HG03457 (cell line): Measurements from ENCODE around the gene KCNMA1.
"Not testable (repeated sequence)": the region's sequence is repeated elsewhere in the genome, so short reads cannot be mapped to it uniquely, and the experiment has no call there.

Experiments used
- ATAC-seq: cut with Tn5 transposase; IDR thresholded peaks from one replicate; pipeline ENCODE4 v1.9.1; 2021; ENCODE audit warnings: moderate number of reproducible peaks; ENCODE audit not compliant: unreplicated experiment

Gene KCNMA1

DNA sequence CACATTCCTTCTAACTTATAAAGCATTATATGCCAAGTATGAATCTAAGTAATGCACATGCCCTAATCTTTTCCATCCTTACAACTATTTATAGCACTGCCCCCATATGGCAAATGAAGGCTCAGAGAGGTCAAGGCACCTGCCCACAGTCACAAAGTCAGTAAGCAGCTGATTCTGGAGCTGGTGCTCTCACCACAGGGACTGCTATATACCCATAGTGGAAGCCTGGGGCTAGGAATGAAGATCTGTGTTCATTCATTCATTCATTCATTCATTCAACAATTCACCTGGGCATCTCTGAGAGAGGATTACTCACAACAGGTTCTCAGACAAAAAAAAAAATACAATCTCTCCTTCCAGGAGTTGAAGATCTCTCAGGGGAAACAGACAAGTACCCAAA, 213.4 kb downstream of the KCNMA1 start:
- ATAC-seq: no peak

DNA sequence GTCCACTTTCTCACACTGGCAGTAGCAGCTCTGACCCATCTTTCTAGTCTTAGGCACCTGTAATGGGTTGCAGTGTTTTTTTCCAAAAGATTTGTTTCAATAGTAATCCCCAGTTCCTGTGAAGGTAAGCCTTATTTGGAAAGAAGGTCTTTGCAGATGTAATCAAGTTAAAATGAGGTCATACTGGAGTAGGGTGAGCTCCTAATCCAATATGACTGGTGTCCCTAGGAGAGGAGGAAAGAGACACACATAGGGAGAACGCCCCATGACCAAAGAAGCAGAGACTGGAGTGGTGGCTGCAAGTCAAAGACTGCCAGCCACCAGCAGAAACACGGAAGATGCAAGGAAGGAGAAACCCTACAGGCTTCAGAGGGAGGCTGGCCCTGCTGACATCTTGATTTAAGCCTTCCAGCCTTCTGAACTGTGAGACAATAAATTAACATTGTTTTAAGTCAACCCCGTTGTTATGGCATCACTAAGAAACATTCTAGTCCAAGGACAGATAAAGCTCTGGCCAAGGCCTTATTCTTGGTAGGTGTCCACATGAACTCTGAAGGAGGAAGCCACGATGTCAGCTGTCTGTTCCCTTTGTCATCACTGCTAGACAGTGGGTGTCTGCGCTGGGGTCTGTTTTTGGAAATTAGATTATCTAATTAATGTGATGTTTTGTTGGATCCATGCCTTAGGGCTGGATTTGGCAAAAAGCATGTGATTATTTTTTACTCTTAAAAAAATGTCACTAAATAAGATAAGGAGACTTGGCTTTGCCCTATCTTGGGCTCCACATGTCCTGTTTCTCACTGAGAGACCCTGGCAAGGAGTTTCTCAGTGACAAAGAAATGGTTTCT, 214.9 kb downstream of the KCNMA1 start:
- no peak for ATAC-seq

DNA sequence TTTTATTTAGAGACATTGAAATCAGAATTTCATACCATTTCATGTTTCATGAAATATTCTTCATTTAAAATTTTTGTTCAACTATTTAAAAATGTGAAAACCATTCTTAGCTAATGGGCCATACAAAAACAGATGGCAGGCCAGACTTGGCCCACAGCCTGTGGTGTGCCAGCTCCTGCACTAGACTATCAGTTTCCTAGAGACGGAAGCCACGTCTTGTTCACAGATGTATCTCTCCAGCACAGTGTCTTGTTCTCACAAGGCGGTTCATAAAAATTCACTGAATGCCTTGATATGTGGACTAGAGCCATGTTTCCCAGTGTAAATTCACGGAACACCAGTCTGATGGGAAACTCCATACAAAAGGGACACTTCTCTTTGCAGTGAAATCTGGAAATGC, 216.0 kb downstream of the KCNMA1 start:
- no peak for ATAC-seq

DNA sequence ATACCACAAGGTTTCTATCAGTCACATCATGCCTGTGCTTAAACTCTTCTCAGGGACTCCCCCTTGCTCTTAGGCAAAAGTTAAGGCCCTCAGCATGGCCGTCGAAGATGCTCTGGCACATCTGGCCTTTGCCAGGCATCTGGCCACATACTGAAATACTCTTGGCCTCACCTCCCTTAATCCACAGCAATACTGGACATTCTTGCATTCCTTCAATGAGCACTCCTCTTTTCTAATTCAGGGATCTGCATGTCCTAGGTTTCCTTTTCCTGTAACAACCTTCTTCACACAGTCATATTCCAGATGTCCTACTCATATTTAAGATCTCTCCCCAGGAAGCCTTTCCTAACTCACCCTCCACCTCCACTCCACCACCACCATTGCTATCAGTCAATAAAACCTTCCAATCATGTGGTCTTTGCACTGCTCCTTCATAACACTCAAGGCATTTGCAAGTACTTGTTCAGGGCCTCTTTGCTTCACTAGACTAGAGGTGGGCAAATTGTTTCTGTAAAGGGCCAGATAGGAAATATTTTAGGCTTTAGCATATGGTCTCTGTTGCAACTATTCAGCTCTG, 216.6 kb downstream of the KCNMA1 start:
- no peak for ATAC-seq

DNA sequence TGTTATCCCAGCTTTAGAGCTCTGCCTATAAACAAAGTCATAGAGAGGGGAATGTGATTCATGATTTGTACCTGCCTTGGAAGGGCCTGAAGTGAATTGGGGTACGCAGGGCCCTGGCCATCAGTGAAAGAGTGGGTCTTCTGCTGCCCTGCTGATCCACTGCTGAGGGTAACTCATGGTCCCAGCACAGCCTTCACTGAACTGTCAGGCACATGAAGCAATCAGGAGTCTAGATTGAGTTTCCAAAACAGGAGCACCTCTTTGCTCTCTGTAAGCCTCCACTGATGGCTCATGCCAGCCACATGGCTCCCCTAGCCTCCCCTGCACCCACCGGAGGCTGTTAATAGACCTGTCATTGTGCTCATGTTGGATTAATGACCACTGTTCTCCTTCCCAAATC, 217.6 kb downstream of the KCNMA1 start:
- ATAC-seq: no peak

DNA sequence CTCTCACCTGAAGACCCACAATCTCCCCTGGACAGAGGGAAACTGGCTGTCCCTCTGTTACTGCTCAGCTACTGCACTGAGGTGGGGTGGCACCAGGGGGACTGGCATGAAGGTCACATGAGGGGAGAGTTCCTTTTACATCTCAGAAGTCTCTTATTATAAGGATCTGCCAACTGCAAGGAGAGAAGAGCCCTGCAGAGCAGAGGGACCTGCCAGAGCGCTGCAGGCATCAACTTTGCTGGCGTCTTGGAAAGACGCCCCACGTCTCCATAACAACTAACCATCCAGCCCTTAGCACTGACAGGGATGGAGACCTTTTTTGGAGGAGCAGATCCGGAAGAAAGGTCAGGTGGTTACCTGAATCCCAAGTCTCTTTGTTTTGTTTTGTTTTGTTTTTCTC, 218.6 kb downstream of the KCNMA1 start:
- ATAC-seq: no peak

DNA sequence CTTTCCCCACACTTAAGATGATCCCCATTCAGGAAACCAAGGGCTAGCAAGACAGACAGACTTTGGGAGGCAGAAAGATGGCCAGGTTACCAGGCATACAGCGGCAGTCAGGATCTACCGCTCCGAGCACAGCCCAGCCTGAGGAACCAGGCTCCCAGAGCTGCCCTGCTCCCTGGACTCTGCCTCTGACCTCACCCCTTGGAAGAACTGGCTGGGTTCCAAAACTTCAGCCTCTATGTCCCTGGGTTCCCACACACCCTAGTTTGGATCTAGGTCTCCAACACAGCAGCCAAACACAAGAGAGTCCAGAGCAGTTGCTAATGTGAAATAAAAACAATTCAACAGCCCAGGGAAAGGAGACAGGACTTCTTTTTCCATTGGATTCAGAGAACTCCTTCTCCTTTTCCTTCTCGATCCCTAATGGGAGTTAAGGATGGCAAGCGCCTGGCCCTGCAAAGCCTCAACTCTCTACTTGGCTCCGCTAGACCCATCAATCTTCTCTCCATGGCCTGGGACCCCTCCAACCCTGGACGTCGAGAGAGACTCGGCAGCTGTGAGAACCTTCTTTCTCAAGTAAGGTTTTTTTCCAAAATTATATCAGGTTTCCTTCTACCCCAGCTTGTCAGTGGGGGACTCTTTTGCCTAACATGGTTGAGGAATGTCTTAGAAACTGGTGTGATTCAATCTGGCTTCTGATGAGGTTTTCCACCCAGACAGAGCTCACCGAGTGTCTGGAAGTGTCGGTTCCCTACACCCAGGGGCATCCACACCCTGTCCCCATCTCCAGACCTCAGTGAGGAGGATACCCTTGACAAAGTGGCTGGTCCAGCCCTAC, 219.6 kb downstream of the KCNMA1 start:
- no peak for ATAC-seq

DNA sequence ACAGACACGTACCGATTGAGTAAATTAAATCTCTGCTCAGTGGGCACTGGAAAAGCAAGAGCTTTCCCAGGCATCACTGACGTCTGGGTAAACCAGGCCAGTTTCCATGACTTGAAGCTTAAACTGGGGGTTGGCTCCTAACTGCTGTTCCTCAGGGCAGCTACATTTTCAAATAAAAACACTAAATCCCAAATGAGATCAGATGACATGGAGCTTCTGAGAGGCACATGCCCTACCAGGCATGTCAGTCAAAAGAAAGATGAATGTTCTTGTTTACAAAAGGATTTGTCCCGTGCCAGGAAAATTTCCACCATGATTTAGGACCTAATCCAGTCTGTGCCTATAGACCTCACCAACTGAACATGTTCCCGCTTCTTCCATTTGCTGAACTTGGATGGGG, 220.2 kb downstream of the KCNMA1 start:
- ATAC-seq: no peak

DNA sequence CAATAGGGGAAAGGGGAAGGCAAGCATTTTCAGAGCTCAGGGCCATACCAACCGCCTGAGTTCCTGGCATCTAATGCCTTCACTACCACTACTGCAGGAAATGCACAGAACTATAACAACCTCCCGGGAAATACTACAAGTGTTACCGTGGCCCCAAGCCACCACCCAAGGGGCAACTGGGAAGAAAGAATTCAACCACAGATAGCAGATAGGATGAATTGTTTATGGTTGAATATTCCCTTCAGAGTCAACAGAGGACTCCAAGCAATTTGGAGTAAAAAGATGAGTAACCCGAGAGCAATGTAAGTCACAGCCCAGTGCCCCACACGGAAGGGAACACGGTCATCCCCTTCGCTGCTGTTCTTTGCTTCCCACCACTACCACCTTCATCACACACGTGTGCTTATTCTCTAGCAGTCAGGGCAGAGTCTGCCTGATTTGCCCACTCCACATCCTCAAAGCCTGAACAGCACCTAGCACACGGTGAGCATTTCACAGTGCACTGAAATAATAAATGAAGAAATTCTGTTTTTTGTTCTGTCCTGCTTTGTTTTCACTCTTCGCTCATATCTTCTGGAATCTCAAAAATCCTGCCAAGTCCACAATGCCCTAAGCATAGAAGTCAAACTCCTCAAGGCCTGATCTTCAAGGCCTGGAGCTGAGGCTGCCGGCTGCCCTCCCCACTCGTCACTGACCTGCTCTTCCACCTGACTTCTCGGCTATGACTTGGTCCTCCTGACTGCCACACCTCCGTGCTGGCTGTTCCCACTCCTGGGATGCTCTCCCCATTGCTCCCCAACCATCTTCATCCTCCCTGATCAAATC, 221.1 kb downstream of the KCNMA1 start:
- ATAC-seq: no peak

DNA sequence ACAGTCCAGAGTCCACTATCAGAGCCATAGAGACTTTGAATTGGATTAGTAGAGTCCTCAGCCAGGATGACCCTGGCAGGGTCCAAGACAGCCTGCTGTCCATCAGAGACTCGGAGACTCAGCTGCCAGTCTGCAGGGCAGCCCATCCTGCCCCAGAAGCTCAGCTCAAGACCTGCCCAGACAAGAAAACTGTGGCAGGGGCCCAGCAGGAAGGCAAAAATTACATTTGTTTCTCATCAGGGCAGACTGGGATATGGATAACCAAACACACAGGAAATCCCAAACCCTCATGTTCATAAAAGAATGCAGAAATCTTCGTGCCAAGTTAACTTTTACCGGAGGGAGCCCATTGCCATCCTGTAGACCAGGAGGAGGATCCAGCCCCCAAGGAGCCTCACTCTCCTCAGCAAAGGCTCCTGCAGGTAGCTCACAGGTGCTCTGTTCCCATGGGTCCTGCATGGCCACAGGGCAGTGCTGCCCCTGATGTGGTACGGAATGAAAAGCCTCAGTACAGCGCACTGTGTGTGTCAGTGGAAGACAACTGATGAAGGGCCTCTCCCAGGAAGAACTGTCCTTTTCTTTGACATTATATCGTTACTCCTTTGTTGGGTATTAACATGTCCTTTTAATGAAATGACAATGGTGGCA, 222.2 kb downstream of the KCNMA1 start:
- ATAC-seq: no peak

DNA sequence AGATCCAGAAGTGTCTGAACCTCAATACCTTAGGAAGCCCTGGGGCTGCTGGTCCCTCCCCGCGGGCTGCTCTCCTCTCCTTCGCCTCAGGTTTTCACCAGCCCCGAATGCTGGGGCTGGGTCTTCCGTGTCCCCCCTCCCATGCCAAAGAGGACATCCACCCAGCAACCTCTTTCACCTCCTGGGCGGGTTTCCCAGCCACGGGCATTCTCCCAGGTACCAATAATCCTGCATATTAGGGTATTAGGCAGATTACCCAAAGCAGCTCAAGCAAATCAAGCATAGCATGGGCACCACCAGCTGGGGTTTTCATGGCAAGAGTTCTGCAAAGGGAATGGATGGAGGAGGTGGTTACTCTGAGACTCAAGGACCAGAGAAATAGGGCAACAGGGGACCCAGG, 224.4 kb downstream of the KCNMA1 start:
- no peak for ATAC-seq

DNA sequence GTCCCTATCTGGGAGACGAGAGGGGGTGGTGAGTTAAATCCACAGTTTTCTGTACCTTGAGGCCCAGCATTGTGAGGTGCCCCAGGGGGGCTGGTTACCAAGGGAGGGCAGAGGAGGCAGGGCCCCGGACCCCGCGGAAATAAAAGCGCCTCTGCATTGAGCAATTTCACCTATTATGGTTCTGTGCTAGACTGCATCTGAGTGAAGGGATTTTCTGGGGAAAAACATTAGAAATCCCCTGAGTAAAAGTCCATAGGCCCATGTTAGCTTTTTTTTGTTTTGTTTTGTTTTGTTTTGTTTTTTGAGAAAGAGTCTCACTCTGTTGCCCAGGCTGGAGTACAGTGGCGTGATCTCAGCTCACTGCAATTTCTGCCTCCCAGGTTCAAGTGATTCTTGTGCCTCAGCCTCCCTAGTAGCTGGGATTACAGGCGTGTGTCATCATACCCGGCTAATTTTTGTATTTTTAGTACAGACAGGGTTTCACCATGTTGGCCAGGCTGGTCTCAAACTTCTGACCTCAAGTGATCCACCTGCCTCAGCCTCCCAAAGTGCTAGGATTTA, 225.0 kb downstream of the KCNMA1 start:
- not testable (repeated sequence) for ATAC-seq

DNA sequence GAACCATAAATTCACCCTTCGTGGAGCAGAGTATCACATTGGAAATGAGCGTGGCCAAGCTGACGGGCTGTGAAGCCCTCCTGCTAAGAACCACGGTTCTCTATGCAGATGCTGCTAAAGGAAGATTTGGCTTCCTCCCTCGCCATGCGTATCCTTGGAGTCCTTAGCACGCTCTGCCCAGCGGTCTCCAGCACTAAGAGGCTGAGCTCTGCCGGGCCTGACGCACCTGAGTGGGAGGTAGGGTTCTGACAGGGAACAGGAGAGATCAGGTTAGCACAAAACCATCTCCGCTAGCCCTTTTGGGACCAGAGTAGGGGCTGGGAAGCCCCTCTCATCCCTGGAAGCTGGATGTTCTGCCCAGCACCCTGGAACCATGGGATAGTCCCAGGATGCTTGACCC, 225.8 kb downstream of the KCNMA1 start:
- no peak for ATAC-seq

DNA sequence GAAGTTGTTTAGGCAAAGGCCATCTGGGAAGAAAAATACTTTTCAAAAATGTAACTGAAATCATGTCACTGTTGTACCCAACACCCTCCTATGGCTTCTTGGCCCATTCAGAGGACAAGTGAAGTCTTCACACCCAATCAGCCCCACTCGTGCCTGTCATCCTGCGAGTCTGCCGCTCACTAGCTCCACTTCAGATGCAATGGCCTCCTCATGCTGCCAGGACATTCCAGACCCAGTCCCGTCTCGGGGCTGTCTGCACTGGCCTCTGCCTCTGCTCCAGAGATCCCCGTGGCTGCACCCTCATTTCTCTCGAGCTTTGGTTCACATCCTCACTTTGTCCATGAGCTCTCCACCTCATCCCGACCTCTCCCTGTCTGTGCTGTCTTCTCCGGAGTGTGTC, 227.1 kb downstream of the KCNMA1 start:
- ATAC-seq: no peak

DNA sequence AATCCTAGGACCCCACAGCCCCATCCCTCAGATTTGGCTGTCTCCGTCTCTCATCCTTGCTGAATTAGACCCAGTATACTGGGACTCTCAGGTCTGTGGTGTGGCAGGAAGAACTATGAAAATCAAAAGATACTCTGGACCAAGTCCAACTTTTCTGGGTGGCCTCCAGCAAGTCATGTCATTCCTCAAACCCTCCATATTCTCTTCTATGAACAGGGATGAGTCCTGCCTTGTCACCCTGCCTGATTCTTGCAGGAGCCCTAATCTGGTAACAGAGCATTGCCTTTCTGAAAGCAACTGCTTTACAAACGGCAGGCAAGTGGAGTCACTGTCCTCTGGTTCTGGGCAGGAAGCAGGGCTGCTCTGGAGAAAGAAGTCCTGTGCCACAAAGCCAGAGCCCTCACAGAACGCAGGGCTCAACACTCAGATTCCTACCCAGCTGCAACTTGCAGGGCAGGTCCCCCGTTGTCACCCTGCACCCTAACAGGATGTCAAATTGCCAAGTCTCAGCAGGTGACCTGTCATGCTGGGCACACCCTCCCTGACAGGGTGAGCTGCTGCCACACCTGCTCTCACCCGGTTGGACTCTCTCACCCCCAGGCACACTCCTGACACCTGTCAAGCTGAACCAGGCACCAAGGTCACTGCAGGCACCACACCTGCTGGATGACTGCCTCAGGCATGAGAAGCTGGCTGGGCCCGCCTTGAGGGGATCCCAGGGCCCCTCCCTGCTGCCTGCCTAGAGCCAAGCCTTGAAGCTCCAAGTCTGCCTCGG, 227.7 kb downstream of the KCNMA1 start:
- ATAC-seq: no peak

DNA sequence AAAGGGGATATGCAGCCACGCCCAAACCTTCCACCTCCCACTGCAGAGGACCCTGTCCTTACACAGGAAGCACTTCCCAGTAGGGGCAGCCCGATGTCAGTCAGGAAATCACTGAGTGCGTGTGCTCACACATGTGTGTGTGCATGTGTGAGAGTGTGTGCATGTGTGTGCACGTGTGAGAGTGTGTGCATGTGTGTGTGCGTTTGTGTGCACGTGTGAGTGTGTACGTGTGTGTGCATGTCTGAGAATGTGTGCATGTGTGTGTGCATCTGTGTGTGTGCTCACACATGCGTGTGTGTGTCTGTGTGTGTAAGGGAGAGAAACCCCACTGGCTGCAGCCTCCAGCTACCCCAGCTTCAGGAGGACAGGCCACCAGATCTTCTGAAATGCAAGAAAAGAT, 229.3 kb downstream of the KCNMA1 start:
- ATAC-seq: no peak

DNA sequence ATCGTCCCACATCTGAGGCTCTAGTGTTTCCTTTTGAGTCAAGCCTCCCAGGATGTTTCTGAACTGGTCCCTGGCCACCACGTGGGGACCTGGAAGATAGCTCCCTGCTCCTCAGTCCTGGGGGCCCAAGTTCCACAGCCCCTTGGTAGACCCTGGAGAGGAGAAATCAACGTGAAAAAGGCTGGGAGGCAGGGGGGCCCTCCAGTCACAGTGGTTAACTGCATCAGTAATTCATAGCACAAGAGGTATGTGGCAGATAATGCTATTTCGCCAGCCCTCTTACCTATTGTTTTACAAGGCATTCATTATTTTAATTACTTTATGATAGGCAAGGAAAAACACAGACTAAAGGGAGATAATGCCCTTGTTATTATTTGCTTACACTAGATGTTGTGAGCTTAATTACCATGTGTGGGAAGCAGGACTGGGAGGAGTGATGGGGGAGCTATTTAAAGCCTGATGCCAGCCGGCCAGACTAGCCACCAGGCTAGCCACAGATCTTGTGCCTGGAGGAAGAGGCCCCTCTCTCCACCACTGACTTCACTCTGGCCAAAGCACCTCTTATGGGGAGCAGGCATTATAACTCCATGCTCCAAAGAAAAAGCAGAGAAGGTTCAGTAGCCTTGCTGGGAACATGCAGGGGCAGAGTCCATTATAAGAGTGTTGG, 230.7 kb downstream of the KCNMA1 start:
- ATAC-seq: no peak

DNA sequence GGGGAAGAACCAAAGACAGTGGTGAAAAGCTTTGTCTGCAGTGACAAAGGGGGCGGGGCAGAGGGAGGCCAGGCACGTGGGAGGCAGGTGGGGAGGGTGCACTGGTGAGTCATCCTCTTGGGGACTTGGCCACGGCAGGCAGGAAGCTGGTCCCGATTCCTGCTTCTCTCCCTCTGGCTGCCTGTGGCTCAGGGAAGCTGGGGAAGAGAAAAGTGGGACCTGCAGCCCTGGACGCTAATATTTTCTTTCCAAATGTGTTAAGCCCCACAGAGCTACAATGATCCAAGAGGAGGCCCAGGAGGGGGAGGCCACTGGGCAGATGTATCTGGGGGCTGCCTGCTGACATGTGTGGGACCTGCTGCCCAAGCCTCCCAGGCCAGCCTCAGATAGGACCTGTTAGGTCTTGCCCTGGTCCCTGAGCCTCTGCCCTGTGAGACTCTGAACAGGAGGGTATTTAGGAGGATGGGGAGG, 231.8 kb downstream of the KCNMA1 start:
- ATAC-seq: no peak

DNA sequence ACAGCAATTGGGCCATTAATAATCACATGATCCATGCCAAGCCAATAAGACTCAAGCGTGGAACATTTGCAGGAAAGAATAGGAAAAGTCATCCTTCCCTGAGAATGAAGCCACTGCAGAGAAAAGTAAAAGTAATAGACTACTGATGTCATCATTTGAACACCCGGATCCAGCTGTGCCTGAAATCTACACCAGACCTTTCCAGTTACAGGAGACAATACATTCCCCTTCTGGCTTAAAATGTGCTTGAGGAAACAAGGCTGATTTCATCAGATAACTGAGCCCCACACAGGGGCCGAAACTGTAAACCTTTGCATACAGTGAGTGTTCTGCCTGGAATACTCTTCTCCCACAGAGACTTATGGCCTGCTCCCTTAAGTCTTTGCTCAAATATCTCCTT, 232.8 kb downstream of the KCNMA1 start:
- no peak for ATAC-seq
